ENCODE results near the gene VPS52. TPM values are rescaled to one million over a fixed set of nuclear protein-coding genes. Genes with fewer than 3 reads are reported as not detected.

Gene VPS52
- total and polyA plus RNA-seq, 9 of the 15 experiments (the other 6 are each of a cell fraction or from before 2014, with no cell fraction given), result 24.4 to 103 (median 40.2) TPM

DNA sequence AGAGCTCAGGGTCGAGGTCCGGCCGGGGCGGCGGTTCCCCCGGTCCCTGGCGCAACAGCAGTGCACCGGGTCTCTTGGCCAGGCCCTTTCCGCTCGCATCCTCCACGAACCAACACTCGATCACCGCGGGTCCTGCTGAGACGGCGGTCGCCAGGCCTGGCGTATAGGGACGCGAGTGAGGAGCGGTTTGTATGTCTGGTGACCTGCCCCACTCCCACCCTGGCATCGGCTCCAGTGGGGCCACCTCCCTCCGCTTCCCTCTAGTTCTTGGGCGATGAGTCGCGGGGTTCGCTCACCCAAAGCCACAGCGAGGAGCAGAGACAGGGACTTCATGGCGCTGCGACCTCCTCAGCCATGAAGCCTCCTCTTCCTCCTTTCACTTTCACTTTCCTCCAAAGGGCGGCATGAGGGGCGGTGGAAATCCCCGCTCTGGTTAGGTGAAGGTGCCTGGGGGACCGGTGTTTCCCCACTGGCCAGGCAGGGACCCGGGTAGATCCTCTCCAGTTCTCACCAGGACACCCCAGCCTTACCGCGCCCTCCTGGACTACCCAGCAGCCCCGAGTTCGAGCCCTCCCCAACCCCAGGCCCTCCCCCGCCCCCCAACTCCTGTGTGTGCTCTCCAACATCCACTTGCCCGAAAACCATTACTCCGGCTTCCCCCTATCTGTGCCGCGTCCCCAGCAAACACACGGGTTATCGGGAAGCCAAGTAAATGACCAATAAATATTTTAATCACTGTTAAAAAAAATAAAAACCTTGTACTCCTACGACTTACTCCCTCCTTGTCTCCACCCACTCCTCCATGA lies 42.2 kb upstream of the VPS52 start, which contains the start of gene TAPBP:
Gene TAPBP, minus strand, starts transcription at position 370 of the 806 bp plus-strand sequence. Its CDS starts 37 bp downstream, at position 333.
- peaks cover 46% of the 10 kb centered on the region for H3K79me2 ChIP-seq (ENCODE audit: control insufficient read depth, insufficient read depth, low read length)
- H3K27me3 ChIP-seq (ENCODE audit: control insufficient read depth in 2 of 2, insufficient read depth in 2 of 2, low read length in 2 of 2), result no peaks in the 10 kb centered on the region
- H3K9me3 ChIP-seq (replicated peaks; ENCODE audit: control insufficient read depth, insufficient read depth, low read depth, low read length), result no peaks in the 10 kb centered on the region
- ChIA-PET CTCF (ENCODE audit: low intra/inter-chr PET ratio) (interaction anchor here (0.6 kb wide), 1 partner anchor 11 kb away, joined by 3 read pairs; no protein-coding TSS in a partner anchor), POLR2A (interaction anchor here (2.1 to 3.9 kb wide), 3 partner anchors 12 to 24 kb away, joined by 5 to 36 read pairs (median 25); partner anchors contain the start of genes PFDN6, RGL2 and WDR46)
- ATAC-seq (peak; percentile 26), DNase-seq (ENCODE audit: extremely low read depth in 1 of 4, low spot score in 3 of 4) (peak; percentile 60 to 71 (median 62)), FAIRE-seq (no peak)
- H3K4me1 ChIP-seq (replicated peaks in 1 of 2; ENCODE audit: control insufficient read depth in 2 of 2, insufficient read depth in 2 of 2, low read length in 2 of 2), result peaks cover 35 to 53% of the 10 kb centered on the region in 2 experiments
- H3K27ac ChIP-seq (ENCODE audit: extremely low read depth, low read depth, low read length), result peak within 1 kb of the TSS; percentile 90
- peaks cover 32% of the 10 kb centered on the region for H3K36me3 ChIP-seq (ENCODE audit: control insufficient read depth, insufficient read depth, low read length)
- no peaks in the 10 kb centered on the region for H3K9me1 ChIP-seq (ENCODE audit: control insufficient read depth, insufficient read depth, low read length)
- in situ Hi-C loops (cut with MboI), result no loop called here
- H2AFZ ChIP-seq (ENCODE audit: low read depth, low read length), result peak within 1 kb of the TSS; percentile 86
- H3K4me3 ChIP-seq, result peak within 1 kb of the TSS; percentile 68
- BruUV-seq (replicated peaks), result TSS peak; percentile 45
- H3K4me2 ChIP-seq (ENCODE audit: insufficient read depth, low read length), result peak within 1 kb of the TSS; percentile 95
- peaks cover 7% of the 10 kb centered on the region; the same call in 1 of the 2 replicates for H4K20me1 ChIP-seq (replicated peaks; ENCODE audit: control insufficient read depth, insufficient read depth, low read length)
- intact Hi-C loops (cut with micrococcal nuclease), result loop anchor here (1.0 to 2.0 kb wide), 2 partner anchors 15 to 113 kb away; partner anchors contain the start of genes RXRB and SLC39A7
- peak within 1 kb of the TSS; percentile 84 to 99 for H3K9ac ChIP-seq (ENCODE audit: insufficient read depth in 1 of 2, low read depth in 2 of 2, low read length in 2 of 2)
- 2% methylated on average over 41 of the region's 47 CpGs for WGBS (ENCODE audit: insufficient coverage, low coverage, missing lambda C conversion rate)
- TF ChIP-seq ZNF444 (CRISPR knock-in tag; IDR thresholded peaks at IDR 0.05) (0 out of 2 replicates have a peak, but pooled peaks have one; percentile 7), TBP (optimal IDR thresholded peaks at IDR 0.05; ENCODE audit: low read depth, low read length) (peak; percentile 25), ZNF263 (CRISPR knock-in tag; IDR thresholded peaks at IDR 0.05; ENCODE audit: borderline replicate concordance) (0 out of 2 replicates have a peak, but pooled peaks have one; percentile 49), ZNF175 (CRISPR knock-in tag; IDR thresholded peaks at IDR 0.05; ENCODE audit: low read depth) (0 out of 2 replicates have a peak, but pooled peaks have one; percentile 50), HCFC1 (IDR thresholded peaks at IDR 0.05; ENCODE audit: low read depth, low read length) (peak; percentile 5; the same call in 1 of the 2 replicates), POLR2A (conservative IDR thresholded peaks at IDR 0.05) (peak; percentile 69), YY1 (IDR thresholded peaks at IDR 0.05; ENCODE audit: borderline replicate concordance in 1 of 3, control insufficient read depth in 1 of 3, extremely low read depth in 1 of 3, insufficient read depth in 3 of 3, insufficient read length in 1 of 3, insufficient replicate concordance in 2 of 3, low read depth in 1 of 3, low read length in 2 of 3) (peak in 1 of 3 experiments; percentile 70), PHF8 (IDR thresholded peaks at IDR 0.05; ENCODE audit: borderline replicate concordance, low read length) (peak; percentile 87; the same call in 1 of the 2 replicates), NCOR1 (IDR thresholded peaks at IDR 0.05) (0 out of 2 replicates have a peak, but pooled peaks have one; percentile 1), ZNF79 (CRISPR knock-in tag; IDR thresholded peaks at IDR 0.05; ENCODE audit: low read depth) (no peak)
- TF ChIP-seq, protein P1, sequence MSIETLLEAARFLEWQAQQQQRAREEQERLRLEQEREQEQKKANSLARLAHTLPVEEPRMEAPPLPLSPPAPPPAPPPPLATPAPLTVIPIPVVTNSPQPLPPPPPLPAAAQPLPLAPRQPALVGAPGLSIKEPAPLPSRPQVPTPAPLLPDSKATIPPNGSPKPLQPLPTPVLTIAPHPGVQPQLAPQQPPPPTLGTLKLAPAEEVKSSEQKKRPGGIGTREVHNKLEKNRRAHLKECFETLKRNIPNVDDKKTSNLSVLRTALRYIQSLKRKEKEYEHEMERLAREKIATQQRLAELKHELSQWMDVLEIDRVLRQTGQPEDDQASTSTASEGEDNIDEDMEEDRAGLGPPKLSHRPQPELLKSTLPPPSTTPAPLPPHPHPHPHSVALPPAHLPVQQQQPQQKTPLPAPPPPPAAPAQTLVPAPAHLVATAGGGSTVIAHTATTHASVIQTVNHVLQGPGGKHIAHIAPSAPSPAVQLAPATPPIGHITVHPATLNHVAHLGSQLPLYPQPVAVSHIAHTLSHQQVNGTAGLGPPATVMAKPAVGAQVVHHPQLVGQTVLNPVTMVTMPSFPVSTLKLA (conservative IDR thresholded peaks at IDR 0.05), result peak in 1 of 2 experiments; percentile 11; a peak in 1 of 4 replicates
- TF ChIP-seq, protein P2, sequence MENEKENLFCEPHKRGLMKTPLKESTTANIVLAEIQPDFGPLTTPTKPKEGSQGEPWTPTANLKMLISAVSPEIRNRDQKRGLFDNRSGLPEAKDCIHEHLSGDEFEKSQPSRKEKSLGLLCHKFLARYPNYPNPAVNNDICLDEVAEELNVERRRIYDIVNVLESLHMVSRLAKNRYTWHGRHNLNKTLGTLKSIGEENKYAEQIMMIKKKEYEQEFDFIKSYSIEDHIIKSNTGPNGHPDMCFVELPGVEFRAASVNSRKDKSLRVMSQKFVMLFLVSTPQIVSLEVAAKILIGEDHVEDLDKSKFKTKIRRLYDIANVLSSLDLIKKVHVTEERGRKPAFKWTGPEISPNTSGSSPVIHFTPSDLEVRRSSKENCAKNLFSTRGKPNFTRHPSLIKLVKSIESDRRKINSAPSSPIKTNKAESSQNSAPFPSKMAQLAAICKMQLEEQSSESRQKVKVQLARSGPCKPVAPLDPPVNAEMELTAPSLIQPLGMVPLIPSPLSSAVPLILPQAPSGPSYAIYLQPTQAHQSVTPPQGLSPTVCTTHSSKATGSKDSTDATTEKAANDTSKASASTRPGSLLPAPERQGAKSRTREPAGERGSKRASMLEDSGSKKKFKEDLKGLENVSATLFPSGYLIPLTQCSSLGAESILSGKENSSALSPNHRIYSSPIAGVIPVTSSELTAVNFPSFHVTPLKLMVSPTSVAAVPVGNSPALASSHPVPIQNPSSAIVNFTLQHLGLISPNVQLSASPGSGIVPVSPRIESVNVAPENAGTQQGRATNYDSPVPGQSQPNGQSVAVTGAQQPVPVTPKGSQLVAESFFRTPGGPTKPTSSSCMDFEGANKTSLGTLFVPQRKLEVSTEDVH (IDR thresholded peaks at IDR 0.05; ENCODE audit: low read depth, partially characterized antibody), result no peak
- TF ChIP-seq, protein P3, sequence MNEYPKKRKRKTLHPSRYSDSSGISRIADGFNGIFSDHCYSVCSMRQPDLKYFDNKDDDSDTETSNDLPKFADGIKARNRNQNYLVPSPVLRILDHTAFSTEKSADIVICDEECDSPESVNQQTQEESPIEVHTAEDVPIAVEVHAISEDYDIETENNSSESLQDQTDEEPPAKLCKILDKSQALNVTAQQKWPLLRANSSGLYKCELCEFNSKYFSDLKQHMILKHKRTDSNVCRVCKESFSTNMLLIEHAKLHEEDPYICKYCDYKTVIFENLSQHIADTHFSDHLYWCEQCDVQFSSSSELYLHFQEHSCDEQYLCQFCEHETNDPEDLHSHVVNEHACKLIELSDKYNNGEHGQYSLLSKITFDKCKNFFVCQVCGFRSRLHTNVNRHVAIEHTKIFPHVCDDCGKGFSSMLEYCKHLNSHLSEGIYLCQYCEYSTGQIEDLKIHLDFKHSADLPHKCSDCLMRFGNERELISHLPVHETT (CRISPR knock-in tag; conservative IDR thresholded peaks at IDR 0.05 in 1 of 2, IDR thresholded peaks at IDR 0.05 in 1 of 2), result peak in 1 of 2 experiments; percentile 74; a peak in 1 of 4 replicates
